Osteocyte (in vitro differentiated cells): ENCODE results near the gene AGXT2. TPM values are rescaled to one million over a fixed set of nuclear protein-coding genes. Genes with fewer than 3 reads are reported as not detected.
"Not testable (repeated sequence)": the region's sequence is repeated elsewhere in the genome, so short reads cannot be mapped to it uniquely, and the experiment has no call there.

Source experiments
- DNase-seq: peaks from one replicate; pipeline ENCODE4 v3.0.0; 2021; ENCODE audit warnings: mixed read lengths; ENCODE audit not compliant: unreplicated experiment; ENCODE audit errors: extremely low spot score
- H3K27ac Mint-ChIP-seq: one replicate; pipeline ENCODE4 v1.8.0; 2021; ENCODE audit warnings: mild to moderate bottlenecking, mixed read lengths; ENCODE audit not compliant: unreplicated experiment
- H3K27me3 Mint-ChIP-seq: one replicate; pipeline ENCODE4 v1.8.0; 2021; ENCODE audit warnings: mixed read lengths; ENCODE audit not compliant: unreplicated experiment
- H3K36me3 Mint-ChIP-seq: one replicate; pipeline ENCODE4 v1.8.0; 2021; ENCODE audit warnings: mixed read lengths; ENCODE audit not compliant: unreplicated experiment
- H3K4me1 Mint-ChIP-seq: one replicate; pipeline ENCODE4 v1.8.0; 2021; ENCODE audit warnings: mixed read lengths; ENCODE audit not compliant: unreplicated experiment
- H3K4me3 Mint-ChIP-seq: one replicate; pipeline ENCODE4 v1.8.0; 2021; ENCODE audit warnings: mild to moderate bottlenecking, moderate library complexity, mixed read lengths; ENCODE audit not compliant: unreplicated experiment
- H3K9me3 Mint-ChIP-seq: one replicate; pipeline ENCODE4 v1.8.0; 2021; ENCODE audit warnings: mixed read lengths; ENCODE audit not compliant: unreplicated experiment
- total RNA-seq: library from RNA; stranded (reverse); gene quantifications from 2 replicates; pipeline ENCODE4 v1.2.1, GENCODE V29; 2021
- TF ChIP-seq, protein P1 (sequence below): fragments of 200-600 bp; sonication (generic); IDR thresholded peaks from 2 replicates; pipeline ENCODE4 v1.5.0; 2021; ENCODE audit warnings: antibody characterized with exemption, mild to moderate bottlenecking, moderate library complexity

Gene AGXT2
- total RNA-seq, 1 donor from 2014 or later, result not detected

DNA sequence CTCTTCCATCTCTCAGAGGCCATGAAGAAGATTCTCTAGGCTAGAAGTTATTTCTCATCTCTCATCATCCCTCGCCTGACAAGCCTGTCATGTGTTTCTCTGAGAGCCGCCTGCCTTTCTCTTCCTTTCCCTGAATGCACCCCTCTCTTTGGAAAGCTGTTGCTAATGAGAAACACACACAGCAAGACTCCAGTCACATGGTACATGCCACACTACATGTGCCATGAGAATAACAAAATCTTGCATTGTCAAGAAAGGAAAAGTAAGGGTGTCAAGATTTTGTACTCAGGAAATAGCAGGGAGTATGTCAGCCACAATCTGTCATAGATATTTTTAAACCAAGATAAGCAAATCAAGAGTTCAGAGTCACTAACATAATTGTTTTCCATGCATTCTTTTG, 8.9 kb downstream of the AGXT2 start:
- no peaks in the 10 kb centered on the region for H3K4me1 Mint-ChIP-seq
- TF ChIP-seq, protein P1, sequence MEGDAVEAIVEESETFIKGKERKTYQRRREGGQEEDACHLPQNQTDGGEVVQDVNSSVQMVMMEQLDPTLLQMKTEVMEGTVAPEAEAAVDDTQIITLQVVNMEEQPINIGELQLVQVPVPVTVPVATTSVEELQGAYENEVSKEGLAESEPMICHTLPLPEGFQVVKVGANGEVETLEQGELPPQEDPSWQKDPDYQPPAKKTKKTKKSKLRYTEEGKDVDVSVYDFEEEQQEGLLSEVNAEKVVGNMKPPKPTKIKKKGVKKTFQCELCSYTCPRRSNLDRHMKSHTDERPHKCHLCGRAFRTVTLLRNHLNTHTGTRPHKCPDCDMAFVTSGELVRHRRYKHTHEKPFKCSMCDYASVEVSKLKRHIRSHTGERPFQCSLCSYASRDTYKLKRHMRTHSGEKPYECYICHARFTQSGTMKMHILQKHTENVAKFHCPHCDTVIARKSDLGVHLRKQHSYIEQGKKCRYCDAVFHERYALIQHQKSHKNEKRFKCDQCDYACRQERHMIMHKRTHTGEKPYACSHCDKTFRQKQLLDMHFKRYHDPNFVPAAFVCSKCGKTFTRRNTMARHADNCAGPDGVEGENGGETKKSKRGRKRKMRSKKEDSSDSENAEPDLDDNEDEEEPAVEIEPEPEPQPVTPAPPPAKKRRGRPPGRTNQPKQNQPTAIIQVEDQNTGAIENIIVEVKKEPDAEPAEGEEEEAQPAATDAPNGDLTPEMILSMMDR, result no peak
- no peaks in the 10 kb centered on the region for H3K36me3 Mint-ChIP-seq
- H3K27ac Mint-ChIP-seq, result no peak overlapping the region
- H3K4me3 Mint-ChIP-seq, result no peak overlapping the region
- H3K9me3 Mint-ChIP-seq, result no peaks in the 10 kb centered on the region
- peaks cover 47% of the 10 kb centered on the region for H3K27me3 Mint-ChIP-seq
- DNase-seq, result no peak

DNA sequence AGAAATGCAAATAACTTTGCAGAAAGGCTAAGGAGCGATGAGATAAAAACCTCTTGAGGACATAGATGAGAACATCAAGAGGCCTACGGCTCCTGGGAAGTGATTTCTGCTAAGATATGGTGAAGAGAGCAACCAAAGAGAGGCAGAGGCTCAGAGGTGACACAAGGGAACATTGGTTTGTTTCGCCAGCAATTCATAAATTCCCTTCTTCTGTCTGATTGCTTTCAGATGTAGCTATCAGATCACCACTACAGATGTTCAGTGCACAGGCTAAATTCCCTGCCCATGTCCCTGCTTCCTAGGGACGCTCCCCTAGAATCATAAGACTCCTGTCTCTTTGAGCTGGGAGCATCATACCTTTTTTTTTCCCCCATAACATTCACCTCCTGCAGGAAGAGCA, 11.2 kb downstream of the AGXT2 start:
- no peaks in the 10 kb centered on the region for H3K9me3 Mint-ChIP-seq
- H3K4me3 Mint-ChIP-seq, result no peak overlapping the region
- DNase-seq, result no peak
- no peak overlapping the region for H3K27ac Mint-ChIP-seq
- no peaks in the 10 kb centered on the region for H3K4me1 Mint-ChIP-seq
- no peaks in the 10 kb centered on the region for H3K36me3 Mint-ChIP-seq
- H3K27me3 Mint-ChIP-seq, result peaks cover 45% of the 10 kb centered on the region
- TF ChIP-seq, protein P1, result no peak

DNA sequence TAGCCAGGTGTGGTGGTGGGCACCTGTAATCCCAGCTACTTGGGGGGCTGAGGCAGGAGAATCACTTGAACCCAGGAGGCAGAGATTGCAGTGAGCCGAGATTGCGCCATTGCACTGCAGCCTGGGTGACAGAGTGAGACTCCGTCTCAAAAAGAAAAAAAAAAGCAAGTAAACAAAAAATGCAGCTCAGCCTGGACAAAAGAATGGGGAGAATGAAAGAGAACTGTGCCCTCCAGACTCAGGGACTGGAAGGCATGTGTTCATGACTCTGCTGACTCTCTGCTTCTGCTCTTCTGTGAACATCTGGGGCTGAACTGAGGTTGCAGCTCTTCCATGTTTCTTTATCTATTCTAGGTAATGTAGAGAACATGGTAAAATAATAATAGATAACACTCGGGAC, 11.8 kb downstream of the AGXT2 start:
- DNase-seq, H3K9me3 Mint-ChIP-seq, H3K4me1 Mint-ChIP-seq, H3K27ac Mint-ChIP-seq, H3K4me3 Mint-ChIP-seq, H3K36me3 Mint-ChIP-seq: not testable (repeated sequence)
- peaks cover 44% of the 10 kb centered on the region for H3K27me3 Mint-ChIP-seq

DNA sequence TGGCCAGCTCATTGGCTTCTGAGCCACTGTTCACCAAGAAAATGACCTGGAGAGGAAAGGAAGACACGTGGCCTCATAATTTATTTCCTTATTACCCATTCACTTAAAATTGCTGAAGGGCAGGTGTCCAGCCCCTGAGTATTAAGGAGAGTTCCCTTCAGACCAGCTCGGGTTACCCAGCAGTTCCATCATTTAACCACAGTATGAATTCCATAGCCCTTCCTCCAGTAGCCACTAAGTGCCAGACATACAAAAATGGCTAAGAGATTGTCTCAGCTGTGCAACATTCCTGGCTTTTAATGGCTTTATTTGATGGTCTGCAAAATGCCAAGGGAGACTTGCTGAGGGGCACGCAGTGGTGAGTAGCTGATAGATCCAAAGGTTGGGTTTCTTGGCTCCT, 12.5 kb downstream of the AGXT2 start:
- H3K4me3 Mint-ChIP-seq, result no peak overlapping the region
- H3K4me1 Mint-ChIP-seq, result no peaks in the 10 kb centered on the region
- no peak overlapping the region for H3K27ac Mint-ChIP-seq
- no peaks in the 10 kb centered on the region for H3K36me3 Mint-ChIP-seq
- peaks cover 43% of the 10 kb centered on the region for H3K27me3 Mint-ChIP-seq
- no peak for DNase-seq
- H3K9me3 Mint-ChIP-seq, result no peaks in the 10 kb centered on the region
- TF ChIP-seq, protein P1, result no peak

DNA sequence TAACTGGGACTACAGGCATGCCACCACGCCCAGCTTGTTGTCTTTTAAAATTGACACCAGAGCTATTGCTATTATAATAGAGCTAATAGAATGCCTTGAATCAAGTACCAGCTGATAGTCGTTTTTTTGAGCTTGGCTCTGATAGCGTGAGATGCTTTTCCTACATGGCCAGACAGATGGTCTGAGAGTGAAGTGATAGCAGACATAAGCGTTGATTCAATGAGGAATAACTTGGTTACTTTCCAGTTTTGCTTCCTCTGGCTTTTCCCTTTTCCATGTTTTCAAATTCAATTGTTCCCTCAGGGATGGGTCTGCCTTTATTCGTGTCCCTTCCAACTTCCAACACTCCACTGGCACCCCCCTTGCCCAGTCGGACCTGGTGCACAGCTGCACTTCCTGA, 15.4 kb downstream of the AGXT2 start:
- DNase-seq, result no peak
- Mint-ChIP-seq H3K36me3 (no peaks in the 10 kb centered on the region), H3K9me3 (no peaks in the 10 kb centered on the region), H3K4me3 (no peak overlapping the region), H3K27ac (no peak overlapping the region), H3K4me1 (no peaks in the 10 kb centered on the region), H3K27me3 (peaks cover 22% of the 10 kb centered on the region)
- TF ChIP-seq, protein P1, result no peak

DNA sequence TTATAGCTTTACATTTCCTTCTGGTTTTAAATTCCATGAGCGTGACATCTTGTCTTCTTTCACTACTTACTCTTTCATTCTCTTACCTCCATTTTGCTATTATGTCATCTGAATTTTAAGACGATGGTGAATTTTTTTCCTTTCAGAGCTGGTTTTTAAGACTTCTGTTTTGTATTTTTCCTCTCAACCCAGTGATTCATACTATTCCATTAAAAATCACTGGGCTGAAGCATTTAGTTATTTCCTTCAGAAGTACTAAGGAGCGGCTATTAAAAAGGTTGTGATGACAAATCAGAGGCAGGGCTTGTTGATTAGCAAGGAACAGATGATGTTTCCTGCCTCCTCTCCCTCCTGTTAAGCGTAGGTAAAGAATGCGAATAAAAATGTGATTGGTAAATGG, 16.5 kb downstream of the AGXT2 start:
- Mint-ChIP-seq H3K4me1 (no peaks in the 10 kb centered on the region), H3K4me3 (no peak overlapping the region), H3K27me3 (peaks cover 16% of the 10 kb centered on the region), H3K27ac (no peak overlapping the region), H3K36me3 (no peaks in the 10 kb centered on the region), H3K9me3 (no peaks in the 10 kb centered on the region)
- TF ChIP-seq, protein P1, result no peak
- no peak for DNase-seq
